Progenitor cell of endocrine pancreas (in vitro differentiated cells): ENCODE measurements around the gene VPS52. TPM values are rescaled to one million over a fixed set of nuclear protein-coding genes. Genes with fewer than 3 reads are reported as not detected.
"Not testable (repeated sequence)": the region's sequence is repeated elsewhere in the genome, so short reads cannot be mapped to it uniquely, and the experiment has no call there.

Experiments
- DNase-seq: peaks from one replicate; pipeline ENCODE4 v3.0.0; 2021; ENCODE audit warnings: low spot score; ENCODE audit not compliant: unreplicated experiment
- H3K27ac Mint-ChIP-seq: 2 replicates; pipeline ENCODE4 v1.8.0; 2021; ENCODE audit warnings: mild to moderate bottlenecking, moderate library complexity, mixed read lengths
- H3K27me3 Mint-ChIP-seq: 2 replicates; pipeline ENCODE4 v1.8.0; 2021; ENCODE audit warnings: mixed read lengths
- H3K36me3 Mint-ChIP-seq: 2 replicates; pipeline ENCODE4 v1.8.0; 2022; ENCODE audit warnings: mixed read lengths; ENCODE audit not compliant: insufficient read depth
- H3K4me1 Mint-ChIP-seq: 2 replicates; pipeline ENCODE4 v1.8.0; 2021; ENCODE audit warnings: low read depth, mixed read lengths
- H3K4me3 Mint-ChIP-seq: 2 replicates; pipeline ENCODE4 v1.8.0; 2021; ENCODE audit warnings: low read depth, mild to moderate bottlenecking, moderate library complexity, mixed read lengths
- H3K9me3 Mint-ChIP-seq: 2 replicates; pipeline ENCODE4 v1.8.0; 2021; ENCODE audit warnings: low read depth, mixed read lengths
- CTCF ChIP-seq: fragments of 200-600 bp; sonication (generic); IDR thresholded peaks from one replicate; pipeline ENCODE4 v1.5.0; 2021; ENCODE audit warnings: antibody characterized with exemption, mild to moderate bottlenecking; ENCODE audit not compliant: unreplicated experiment
- total RNA-seq: library from RNA; stranded (reverse); gene quantifications from 2 replicates; pipeline ENCODE4 v1.2.1, GENCODE V29; 2021

Gene VPS52
- total RNA-seq, 1 donor from 2014 or later: 77.2 TPM

GRCh38 chr6:33241968-33242367 is 29.7 kb downstream of the VPS52 start:
- H3K27ac Mint-ChIP-seq: no peak overlapping the region
- no peak for DNase-seq
- no peaks in the 10 kb centered on the region for H3K4me1 Mint-ChIP-seq
- TF ChIP-seq CTCF: no peak
- H3K27me3 Mint-ChIP-seq: peaks cover 50% of the 10 kb centered on the region
- no peaks in the 10 kb centered on the region for H3K36me3 Mint-ChIP-seq
- H3K9me3 Mint-ChIP-seq: no peaks in the 10 kb centered on the region
- no peak overlapping the region for H3K4me3 Mint-ChIP-seq

GRCh38 chr6:33237741-33238140 is 33.9 kb downstream of the VPS52 start:
- H3K27ac Mint-ChIP-seq: no peak overlapping the region
- no peaks in the 10 kb centered on the region for H3K36me3 Mint-ChIP-seq

DNA sequence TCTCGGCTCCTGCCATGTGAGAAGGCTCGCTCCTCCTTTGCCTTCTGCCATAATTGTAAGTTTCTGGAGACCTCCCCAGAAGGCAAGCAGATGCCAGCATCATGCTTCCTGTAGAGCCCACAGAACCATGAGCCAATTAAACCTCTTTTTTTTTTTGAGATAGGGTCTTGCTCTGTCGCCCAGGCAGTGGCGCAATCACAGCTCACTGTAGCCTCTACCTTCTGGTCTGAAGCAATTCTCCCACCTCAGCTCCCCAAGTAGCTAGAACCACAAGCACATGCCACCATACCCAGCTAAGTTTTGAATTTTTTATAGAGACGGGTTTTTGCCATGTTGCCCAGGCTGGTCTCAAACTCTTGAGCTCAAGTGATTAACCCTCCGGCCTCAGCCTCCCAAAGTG is 34.8 kb downstream of the VPS52 start:
- Mint-ChIP-seq H3K27ac (no peak overlapping the region), H3K4me1 (peaks cover 5% of the 10 kb centered on the region), H3K27me3 (peaks cover 43% of the 10 kb centered on the region), H3K36me3 (no peaks in the 10 kb centered on the region), H3K9me3 (no peaks in the 10 kb centered on the region), H3K4me3 (no peak overlapping the region)
- no peak for TF ChIP-seq CTCF
- DNase-seq: no peak

More at GRCh38 chr6:33237741-33238140, 33.9 kb downstream of the VPS52 start:
- Mint-ChIP-seq H3K27me3 (peaks cover 46% of the 10 kb centered on the region), H3K9me3 (no peaks in the 10 kb centered on the region), H3K4me1 (peaks cover 5% of the 10 kb centered on the region), H3K4me3 (no peak overlapping the region)
- no peak for DNase-seq
- no peak for TF ChIP-seq CTCF

DNA sequence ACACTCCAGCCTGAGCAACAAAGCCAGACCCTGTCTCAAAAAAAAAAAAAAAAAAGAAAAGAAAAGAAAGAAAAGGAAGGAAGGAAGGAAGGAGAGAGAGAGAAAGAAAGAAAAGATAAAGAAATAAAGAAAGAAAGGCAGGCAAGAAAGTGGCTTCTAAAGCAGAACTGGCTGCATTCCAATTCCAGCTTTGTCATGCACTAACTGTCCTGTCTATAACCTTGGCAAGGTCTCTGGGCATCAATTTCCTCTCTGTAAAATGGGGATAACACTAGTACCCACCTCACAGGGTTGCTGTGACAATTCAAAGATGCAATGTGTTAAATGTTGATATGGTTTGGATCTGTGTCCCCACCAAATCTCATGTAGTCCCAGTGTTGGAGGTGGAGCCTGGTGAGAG is 35.3 kb downstream of the VPS52 start:
- H3K27me3 Mint-ChIP-seq: peaks cover 44% of the 10 kb centered on the region
- peaks cover 5% of the 10 kb centered on the region for H3K4me1 Mint-ChIP-seq
- no peaks in the 10 kb centered on the region for H3K9me3 Mint-ChIP-seq
- H3K4me3 Mint-ChIP-seq: no peak overlapping the region
- H3K27ac Mint-ChIP-seq: no peak overlapping the region
- DNase-seq: no peak
- no peak for TF ChIP-seq CTCF
- H3K36me3 Mint-ChIP-seq: no peaks in the 10 kb centered on the region

DNA sequence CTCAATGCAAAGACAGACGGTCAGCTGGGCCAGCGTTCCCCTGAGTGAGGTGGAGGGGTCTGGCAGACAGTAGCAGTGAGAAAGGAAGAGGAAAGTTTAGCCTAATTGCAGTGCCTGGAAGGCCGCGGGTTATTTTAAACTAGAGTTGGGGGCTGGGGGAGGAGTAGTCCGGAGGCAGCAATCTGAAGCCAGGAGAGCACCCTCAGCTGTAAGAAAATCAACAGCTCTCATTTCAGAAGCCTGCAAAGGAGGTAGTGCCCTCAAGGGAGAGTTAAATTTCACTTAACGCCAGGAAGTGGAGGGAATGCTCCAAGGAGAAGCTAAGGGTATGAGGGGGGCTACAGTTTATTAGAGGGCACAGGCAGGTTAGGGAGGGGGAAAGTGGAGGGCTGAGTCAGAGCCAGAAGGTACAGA is 36.4 kb downstream of the VPS52 start:
- H3K9me3 Mint-ChIP-seq: no peaks in the 10 kb centered on the region
- peaks cover 5% of the 10 kb centered on the region for H3K4me1 Mint-ChIP-seq
- no peak for DNase-seq
- no peak for TF ChIP-seq CTCF
- no peak overlapping the region for H3K27ac Mint-ChIP-seq
- no peak overlapping the region for H3K4me3 Mint-ChIP-seq
- H3K27me3 Mint-ChIP-seq: peaks cover 42% of the 10 kb centered on the region
- H3K36me3 Mint-ChIP-seq: no peaks in the 10 kb centered on the region

DNA sequence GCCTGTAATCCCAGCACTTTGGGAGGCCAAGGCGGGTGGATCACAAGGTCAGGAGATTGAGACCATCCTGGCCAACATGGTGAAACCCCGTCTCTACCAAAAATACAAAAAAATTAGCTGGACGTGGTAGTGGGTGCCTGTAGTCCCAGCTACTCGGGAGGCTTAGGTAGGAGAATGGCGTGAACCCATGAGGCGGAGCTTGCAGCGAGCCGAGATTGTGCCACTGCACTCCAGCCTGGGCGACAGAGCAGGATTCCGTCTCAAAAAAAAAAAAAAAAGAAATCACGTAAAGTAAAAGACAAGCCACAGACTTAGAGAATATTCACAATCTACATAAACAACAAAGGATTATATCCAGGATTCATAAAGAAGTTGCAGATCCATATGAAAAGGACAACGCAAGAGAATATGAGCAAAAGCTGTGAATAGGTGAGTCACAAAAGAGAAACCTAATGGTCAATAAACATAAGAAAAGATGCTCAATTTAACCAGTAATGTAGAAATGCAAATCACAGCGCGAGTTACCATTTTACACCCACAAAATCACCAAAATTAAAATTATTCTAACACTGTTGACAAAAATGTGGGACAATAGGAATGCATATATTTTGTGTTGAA is 45.1 kb downstream of the VPS52 start:
- not testable (repeated sequence) for DNase-seq, H3K4me3 Mint-ChIP-seq, H3K27ac Mint-ChIP-seq, H3K36me3 Mint-ChIP-seq, H3K4me1 Mint-ChIP-seq, H3K9me3 Mint-ChIP-seq
- peaks cover 52% of the 10 kb centered on the region for H3K27me3 Mint-ChIP-seq
